Fibroblast of mammary gland (primary cell): ENCODE data around the gene TIE1.

Source experiments
- DNase-seq: peaks from one replicate; pipeline ENCODE4 v3.0.0-alpha.2; 2010; ENCODE audit warnings: low read depth
- H3K4me3 ChIP-seq: 2 replicates; pipeline ENCODE4 v1.5.1; 2011; ENCODE audit warnings: low read depth, mild to moderate bottlenecking, low read length, moderate library complexity; ENCODE audit not compliant: control insufficient read depth
- TF ChIP-seq, protein P1 (sequence below): conservative IDR thresholded peaks from 2 replicates; pipeline ENCODE4 v1.5.1; 2011; ENCODE audit warnings: low read depth, low read length, inconsistent platforms; ENCODE audit not compliant: control insufficient read depth, insufficient read depth

The TIE1 gene

DNA sequence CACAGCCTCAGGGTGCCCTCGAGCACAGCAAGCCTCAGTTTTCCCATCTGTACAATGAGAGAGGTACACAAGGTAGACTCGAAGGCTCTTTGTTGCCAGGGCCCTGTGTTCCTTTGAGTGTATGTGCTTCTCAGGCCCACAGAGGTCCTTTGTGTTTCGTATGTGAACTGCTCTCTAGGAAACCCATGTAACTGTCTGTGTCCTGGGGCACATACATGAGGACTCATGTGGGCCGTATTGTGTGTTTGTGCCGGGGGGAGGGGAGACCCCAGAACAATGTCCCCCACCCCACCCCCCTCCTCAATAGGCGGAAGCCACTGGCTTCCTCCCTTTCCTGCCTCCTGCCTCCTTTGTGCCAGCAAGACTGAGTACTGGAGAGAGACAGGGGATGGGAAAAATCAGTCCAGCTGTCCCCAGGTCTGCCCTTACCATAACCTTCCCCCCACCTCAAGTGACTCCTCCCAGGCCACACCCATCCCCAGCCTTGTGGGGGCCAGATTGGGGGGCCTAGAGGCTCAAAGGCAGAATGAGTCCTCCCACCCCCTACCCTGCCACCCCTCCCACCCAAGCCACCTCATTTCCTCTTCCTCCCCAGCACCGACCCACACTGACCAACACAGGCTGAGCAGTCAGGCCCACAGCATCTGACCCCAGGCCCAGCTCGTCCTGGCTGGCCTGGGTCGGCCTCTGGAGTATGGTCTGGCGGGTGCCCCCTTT is at the start of gene TIE1:
TSS of gene TIE1 (plus strand) at position 605 of the 717 bp plus-strand sequence. CDS start at position 695, 90 bp downstream.
- no peak within 1 kb of the TSS for H3K4me3 ChIP-seq
- no peak for DNase-seq
- TF ChIP-seq, protein P1, sequence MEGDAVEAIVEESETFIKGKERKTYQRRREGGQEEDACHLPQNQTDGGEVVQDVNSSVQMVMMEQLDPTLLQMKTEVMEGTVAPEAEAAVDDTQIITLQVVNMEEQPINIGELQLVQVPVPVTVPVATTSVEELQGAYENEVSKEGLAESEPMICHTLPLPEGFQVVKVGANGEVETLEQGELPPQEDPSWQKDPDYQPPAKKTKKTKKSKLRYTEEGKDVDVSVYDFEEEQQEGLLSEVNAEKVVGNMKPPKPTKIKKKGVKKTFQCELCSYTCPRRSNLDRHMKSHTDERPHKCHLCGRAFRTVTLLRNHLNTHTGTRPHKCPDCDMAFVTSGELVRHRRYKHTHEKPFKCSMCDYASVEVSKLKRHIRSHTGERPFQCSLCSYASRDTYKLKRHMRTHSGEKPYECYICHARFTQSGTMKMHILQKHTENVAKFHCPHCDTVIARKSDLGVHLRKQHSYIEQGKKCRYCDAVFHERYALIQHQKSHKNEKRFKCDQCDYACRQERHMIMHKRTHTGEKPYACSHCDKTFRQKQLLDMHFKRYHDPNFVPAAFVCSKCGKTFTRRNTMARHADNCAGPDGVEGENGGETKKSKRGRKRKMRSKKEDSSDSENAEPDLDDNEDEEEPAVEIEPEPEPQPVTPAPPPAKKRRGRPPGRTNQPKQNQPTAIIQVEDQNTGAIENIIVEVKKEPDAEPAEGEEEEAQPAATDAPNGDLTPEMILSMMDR: no peak

GRCh38 chr1:43251024-43251423 is 49.8 kb upstream of the TIE1 start:
- no peak for DNase-seq
- TF ChIP-seq, protein P1: no peak
- no peak overlapping the region for H3K4me3 ChIP-seq

DNA sequence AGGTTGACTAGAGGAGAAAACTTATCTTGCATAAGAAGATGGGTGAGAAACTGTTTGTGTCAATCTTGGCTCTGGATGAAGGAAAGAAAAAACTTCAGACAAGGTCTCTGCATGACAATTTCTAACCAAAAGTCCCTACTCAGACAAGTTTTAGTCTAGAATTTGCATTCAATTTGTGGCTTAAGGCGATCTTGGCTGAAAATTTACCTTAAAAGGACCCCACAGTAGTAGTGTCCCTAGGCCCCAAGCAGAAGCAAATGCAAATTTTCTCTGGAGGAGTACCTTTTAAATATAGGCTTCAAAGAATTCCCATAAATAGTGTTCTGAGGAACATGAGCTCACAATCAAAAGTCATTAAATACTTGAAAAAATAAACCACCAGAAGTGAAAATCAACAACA is 48.6 kb upstream of the TIE1 start:
- TF ChIP-seq, protein P1: no peak
- no peak for DNase-seq
- H3K4me3 ChIP-seq: no peak overlapping the region

DNA sequence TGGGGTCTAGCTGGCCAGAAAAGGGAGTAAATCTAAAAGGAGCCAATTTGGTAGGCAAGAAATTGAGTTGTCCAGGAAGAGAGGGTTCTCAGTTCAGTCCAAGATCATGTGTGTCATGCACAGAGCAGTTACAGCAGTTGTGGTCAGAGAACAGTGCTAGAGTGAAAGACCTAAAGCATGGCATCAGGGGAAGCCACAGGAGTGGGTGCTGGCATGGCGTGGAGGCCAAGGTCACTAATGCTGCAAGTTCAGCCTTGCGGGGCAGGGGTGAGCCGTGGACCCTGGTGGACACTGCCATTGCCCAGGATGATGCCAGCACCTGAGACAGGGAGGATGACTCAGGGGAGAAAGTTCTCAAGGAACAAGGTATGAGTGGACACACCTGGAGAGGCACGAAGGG is 47.6 kb upstream of the TIE1 start:
- TF ChIP-seq, protein P1: no peak
- no peak for DNase-seq

GRCh38 chr1:43253876-43254275 is 46.9 kb upstream of the TIE1 start:
- no peak overlapping the region for H3K4me3 ChIP-seq
- TF ChIP-seq, protein P1: no peak
- DNase-seq: no peak

More for the DNA sequence above, 47.6 kb upstream of the TIE1 start:
- H3K4me3 ChIP-seq: no peak overlapping the region

- TF ChIP-seq, protein P1: no peak
- DNase-seq: no peak
- no peak overlapping the region for H3K4me3 ChIP-seq
Measured at GRCh38 chr1:43255438-43256210, 45.2 kb upstream of the TIE1 start.
